Kidney capillary endothelial cell (primary cell): Measurements from ENCODE around the gene ARMH1.
A peak's percentile ranks its signal among the peaks of the same experiment; 100 is the strongest.
"Not testable (repeated sequence)": the region's sequence is repeated elsewhere in the genome, so short reads cannot be mapped to it uniquely, and the experiment has no call there.

ENCODE experiments used
- DNase-seq: peaks from one replicate; pipeline ENCODE4 v3.0.0-alpha.2; 2018; ENCODE audit warnings: low spot score

Gene ARMH1

DNA sequence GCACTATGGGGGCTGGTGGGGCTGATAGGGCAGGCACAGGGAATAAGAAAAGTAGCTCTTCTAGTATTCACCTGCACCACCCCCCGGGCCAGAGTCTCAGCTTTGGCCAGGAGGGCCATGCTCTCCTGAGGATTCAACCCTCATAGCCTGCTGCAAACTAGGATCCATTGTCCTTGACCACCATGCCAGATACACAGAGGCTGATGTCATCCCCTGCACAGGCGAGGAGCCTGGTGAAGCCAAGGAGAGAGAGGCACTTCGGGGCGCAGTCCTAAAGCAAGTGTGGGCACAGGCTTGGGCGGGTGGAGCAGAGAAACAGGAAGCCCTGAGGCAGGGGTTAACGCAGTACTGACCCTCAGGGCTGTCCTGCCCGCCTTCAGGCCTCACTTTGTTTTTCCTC is 29.7 kb upstream of the ARMH1 start:
- DNase-seq: no peak

- no peak for DNase-seq
These were observed 28.9 kb upstream of the ARMH1 start for GRCh38 chr1:44645476-44646244.

DNA sequence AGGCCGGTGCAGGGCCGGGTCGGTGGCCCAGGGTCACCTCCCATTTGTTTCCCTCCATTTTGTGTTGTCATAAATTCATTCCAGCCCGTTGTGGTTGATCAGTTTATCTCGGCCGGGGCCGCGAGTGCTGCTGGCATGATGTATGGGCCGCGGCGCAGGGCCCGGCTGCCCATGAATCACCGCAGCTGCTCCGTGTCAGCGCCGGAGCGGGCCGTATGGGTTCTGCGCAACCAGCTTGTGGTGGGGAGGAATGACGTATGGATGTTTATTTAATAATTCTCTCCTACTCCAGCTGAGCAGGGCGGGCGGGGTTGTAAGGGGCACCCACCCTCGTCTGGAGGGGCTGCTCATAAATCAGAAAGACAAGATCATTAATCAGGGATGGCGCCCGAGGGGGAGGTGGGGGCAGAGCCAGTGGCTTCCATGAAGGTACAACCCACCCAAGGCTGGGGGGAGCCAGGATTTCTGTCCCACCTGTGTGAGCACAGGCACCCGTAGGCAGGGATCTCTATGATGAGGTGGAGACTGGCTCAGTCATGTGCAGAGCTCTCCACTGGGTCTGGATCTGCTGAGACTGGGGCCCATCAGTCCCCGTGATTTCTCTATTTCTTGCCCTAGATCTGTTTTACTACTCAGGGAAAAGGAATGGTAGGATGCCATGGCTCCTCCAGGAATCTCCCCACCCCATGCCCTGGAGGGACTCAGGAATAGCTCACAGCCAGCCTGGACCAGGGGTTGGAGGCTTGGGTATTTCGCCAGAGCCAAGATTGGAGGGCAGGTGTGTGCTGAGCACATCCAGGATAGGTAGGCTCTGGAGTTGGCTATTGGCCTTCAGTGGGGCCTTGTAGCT is 28.0 kb upstream of the ARMH1 start:
- no peak for DNase-seq

GRCh38 chr1:44647896-44648295 is 26.6 kb upstream of the ARMH1 start:
- no peak for DNase-seq

- no peak for DNase-seq
These were observed 25.8 kb upstream of the ARMH1 start for GRCh38 chr1:44648529-44649250.

- DNase-seq: no peak
These were observed 24.7 kb upstream of the ARMH1 start for GRCh38 chr1:44649788-44650158.

- DNase-seq: no peak
These were observed 24.2 kb upstream of the ARMH1 start for GRCh38 chr1:44650159-44650831.

DNA sequence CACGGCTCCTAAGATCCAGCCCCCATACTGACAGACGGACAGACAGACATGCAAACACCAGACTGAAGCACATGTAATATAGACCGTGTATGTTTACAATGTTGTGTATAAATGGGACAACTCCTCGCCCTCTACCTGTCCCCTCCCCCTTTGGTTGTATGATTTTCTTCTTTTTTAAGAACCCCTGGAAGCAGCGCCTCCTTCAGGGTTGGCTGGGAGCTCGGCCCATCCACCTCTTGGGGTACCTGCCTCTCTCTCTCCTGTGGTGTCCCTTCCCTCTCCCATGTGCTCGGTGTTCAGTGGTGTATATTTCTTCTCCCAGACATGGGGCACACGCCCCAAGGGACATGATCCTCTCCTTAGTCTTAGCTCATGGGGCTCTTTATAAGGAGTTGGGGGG is 23.4 kb upstream of the ARMH1 start:
- DNase-seq: no peak

DNA sequence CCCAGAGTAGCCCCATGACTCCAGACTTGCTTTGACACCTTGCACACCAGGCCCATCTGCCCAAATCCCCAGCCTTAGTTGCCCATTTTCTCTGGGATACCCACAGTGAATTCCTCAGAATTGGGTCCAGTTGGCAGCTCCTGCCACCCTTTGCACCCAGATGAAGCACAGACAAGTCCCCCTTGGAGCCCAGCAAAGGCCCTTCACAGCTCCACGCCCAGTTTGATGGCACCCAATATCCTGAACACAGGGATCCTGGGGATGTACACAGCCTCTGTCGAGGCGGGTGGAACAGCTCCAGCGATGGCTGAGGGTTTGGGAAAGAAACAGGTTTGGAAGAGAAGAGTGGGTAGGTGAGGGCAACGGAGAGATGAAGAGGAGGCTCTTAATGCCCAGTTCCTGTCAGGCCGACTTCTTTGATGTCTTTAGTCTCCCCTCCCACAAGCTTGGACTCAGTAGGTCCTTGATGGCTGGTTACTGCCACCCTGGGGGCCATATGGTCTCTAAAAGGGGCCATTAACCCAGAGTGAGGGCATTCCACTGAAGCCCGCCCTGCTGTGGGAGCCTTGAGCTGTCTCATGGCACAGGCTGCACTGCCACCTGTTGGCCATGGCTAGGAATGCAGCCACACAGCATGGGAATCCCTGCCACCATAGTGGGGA is 21.9 kb upstream of the ARMH1 start:
- peak; percentile 74 for DNase-seq

GRCh38 chr1:44653107-44653964 is 21.2 kb upstream of the ARMH1 start:
- DNase-seq: no peak

GRCh38 chr1:44654621-44655187 is 19.8 kb upstream of the ARMH1 start:
- DNase-seq: no peak

GRCh38 chr1:44655609-44656008 is 18.9 kb upstream of the ARMH1 start:
- DNase-seq: no peak

DNA sequence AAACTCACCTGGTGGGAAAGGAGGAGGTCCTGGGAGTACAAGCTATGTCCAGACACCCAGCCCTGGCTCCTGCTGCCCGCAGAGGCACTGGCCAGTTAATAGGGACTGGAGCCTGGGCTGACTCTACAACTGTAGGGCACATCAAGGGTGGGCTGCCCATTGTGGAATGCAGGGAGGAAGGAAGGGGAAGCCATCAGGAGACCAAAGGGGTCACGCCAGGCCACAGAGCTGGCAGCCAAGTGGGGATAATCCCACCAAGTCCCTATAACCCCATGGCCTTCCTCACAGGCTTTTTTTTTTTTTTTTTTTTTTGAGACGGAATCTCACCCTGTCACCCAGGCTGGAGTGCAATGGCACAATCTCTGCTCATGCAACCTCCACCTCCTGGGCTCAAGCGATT is 14.9 kb upstream of the ARMH1 start:
- DNase-seq: no peak

GRCh38 chr1:44660176-44660575 is 14.3 kb upstream of the ARMH1 start:
- no peak for DNase-seq

DNA sequence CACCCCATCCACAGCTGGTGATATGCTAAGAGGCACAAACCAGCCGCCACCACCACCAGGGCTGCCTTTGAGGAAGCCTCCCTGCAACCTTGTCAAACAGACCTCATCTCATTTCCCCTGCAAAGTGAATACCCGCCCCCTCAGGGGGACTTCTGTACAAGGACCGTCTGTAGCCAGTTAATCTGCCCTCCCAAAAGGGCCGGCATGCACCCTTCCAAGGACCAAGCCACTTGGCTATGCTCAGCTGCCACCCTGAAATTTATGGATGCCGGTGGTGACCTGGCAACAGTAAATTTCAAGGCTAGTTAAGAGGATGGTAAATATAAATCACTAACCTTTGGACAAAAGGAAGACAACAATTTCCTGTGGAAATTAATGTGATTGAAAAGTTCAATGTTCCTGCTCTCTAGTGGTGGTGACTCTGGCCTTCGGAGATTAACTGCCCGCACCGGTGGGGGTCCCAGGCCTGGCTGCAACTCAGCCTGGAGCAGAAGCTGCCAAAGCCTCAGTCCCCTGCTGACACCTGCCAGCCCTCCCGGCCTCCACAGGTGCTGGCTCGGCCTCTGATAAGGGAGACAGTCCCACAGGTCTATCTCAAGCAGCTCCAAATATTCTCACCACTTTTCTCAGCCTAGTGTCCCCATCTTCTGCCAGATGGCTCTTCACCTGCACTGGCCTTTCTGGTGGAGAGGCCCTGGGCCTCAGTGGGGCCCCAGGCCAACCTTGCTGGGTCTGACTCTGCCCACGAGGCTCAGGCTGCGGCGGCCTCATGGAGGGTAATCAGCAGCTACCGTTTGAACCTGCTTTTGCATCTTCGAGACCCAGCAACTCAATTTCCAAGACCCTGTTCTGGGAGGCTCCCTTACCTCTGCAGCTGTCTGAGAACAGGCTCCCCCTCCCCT is 12.5 kb upstream of the ARMH1 start:
- DNase-seq: no peak

DNA sequence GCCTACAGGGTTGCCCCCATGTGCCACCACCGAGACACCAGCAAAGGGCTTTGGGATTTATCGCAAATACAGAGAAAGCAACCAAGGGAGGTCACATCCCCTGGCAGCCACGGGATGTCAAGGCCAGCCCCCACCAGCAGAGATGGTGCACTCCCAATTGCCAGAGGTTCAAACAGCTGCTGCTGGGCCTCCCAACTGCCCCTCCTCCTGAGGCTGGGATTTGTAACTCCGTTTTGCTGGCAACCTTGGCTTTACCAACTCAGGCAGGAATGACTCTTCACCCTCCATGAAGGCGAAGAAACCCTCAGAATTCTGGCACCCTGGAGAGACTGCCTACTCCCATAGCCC is 11.9 kb upstream of the ARMH1 start:
- DNase-seq: no peak

- DNase-seq: no peak
These were observed 11.1 kb upstream of the ARMH1 start for GRCh38 chr1:44663417-44663816.

GRCh38 chr1:44664730-44665370 is 9.7 kb upstream of the ARMH1 start:
- DNase-seq: no peak

DNA sequence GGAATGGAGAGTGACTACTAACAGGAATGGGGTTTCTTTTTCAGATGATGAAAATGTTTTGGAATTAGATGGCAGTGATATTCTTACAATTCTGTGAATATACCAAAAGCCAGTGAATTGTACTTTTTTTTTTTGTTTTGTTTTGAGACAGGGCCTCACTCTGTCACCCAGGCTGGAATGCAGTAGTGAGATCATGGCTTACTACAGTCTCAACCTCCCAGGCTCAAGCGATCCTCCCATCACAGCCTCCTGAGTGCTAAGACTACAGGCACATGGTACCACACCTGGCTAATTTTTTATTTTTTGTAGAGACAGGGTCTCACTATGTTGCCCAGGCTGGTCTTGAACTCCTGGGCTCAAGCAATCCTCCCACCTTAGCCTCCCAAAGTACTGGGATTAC is 7.8 kb upstream of the ARMH1 start:
- not testable (repeated sequence) for DNase-seq
